GM23248 (cell line): ENCODE measurements around the gene SNX19. TPM values are rescaled to one million over a fixed set of nuclear protein-coding genes. Genes with fewer than 3 reads are reported as not detected.
A peak's percentile ranks its signal among the peaks of the same experiment; 100 is the strongest.

ENCODE experiments used
- DNase-seq: peaks from one replicate; pipeline ENCODE4 v3.0.0-alpha.2; 2015
- H2AFZ ChIP-seq: fragments of 200-600 bp; sonication (generic); 2 replicates; pipeline ENCODE4 v1.6.1; 2016; ENCODE audit warnings: antibody characterized with exemption
- H3F3A ChIP-seq: fragments of 200-600 bp; sonication (generic); 2 replicates; pipeline ENCODE4 v1.6.1; 2016; ENCODE audit warnings: mild to moderate bottlenecking, antibody characterized with exemption, mixed run types; ENCODE audit not compliant: insufficient read depth
- H3K27ac ChIP-seq: fragments of 200-600 bp; sonication (generic); 2 replicates; pipeline ENCODE4 v1.5.1; 2016; ENCODE audit warnings: mild to moderate bottlenecking
- H3K27me3 ChIP-seq: fragments of 200-600 bp; sonication (generic); replicated peaks from 2 replicates; pipeline ENCODE4 v1.6.1; 2016; ENCODE audit warnings: mild to moderate bottlenecking; ENCODE audit not compliant: insufficient read depth
- H3K36me3 ChIP-seq: fragments of 200-600 bp; sonication (generic); 2 replicates; pipeline ENCODE4 v1.6.1; 2016; ENCODE audit warnings: low read depth, mild to moderate bottlenecking
- H3K4me1 ChIP-seq: fragments of 200-600 bp; sonication (generic); 2 replicates; pipeline ENCODE4 v1.6.1; 2016; ENCODE audit warnings: mild to moderate bottlenecking; ENCODE audit not compliant: insufficient read depth
- H3K4me2 ChIP-seq: fragments of 200-600 bp; sonication (generic); one replicate; pipeline ENCODE4 v1.6.1; 2016; ENCODE audit warnings: mild to moderate bottlenecking; ENCODE audit not compliant: unreplicated experiment
- H3K4me3 ChIP-seq: fragments of 200-600 bp; sonication (generic); 2 replicates; pipeline ENCODE4 v1.5.1; 2016; ENCODE audit warnings: mild to moderate bottlenecking
- H3K79me2 ChIP-seq: fragments of 200-600 bp; sonication (generic); 2 replicates; pipeline ENCODE4 v1.6.1; 2016; ENCODE audit warnings: mild to moderate bottlenecking; ENCODE audit not compliant: insufficient read depth
- H3K9ac ChIP-seq: fragments of 200-600 bp; sonication (generic); 2 replicates; pipeline ENCODE4 v1.6.1; 2016; ENCODE audit warnings: mild to moderate bottlenecking
- H3K9me2 ChIP-seq: fragments of 200-600 bp; sonication (generic); 2 replicates; pipeline ENCODE4 v1.6.1; 2016; ENCODE audit warnings: mixed run types, mild to moderate bottlenecking, moderate library complexity; ENCODE audit not compliant: insufficient read depth
- H3K9me3 ChIP-seq: fragments of 200-600 bp; sonication (generic); one replicate; pipeline ENCODE4 v1.6.1; 2017; ENCODE audit warnings: low read depth
- H4K20me1 ChIP-seq: fragments of 200-600 bp; sonication (generic); 2 replicates; pipeline ENCODE4 v1.6.0; 2016; ENCODE audit not compliant: insufficient read depth
- EZH2 ChIP-seq: fragments of 200-600 bp; sonication (generic); IDR thresholded peaks from 2 replicates; pipeline ENCODE4 v1.6.1; 2018; ENCODE audit warnings: antibody characterized with exemption, mild to moderate bottlenecking; ENCODE audit not compliant: insufficient read depth, poor library complexity, severe bottlenecking
- EZH2phosphoT487 ChIP-seq: fragments of 200-600 bp; sonication (generic); IDR thresholded peaks from 2 replicates; pipeline ENCODE4 v1.6.1; 2018; ENCODE audit warnings: antibody characterized with exemption, moderate library complexity, mild to moderate bottlenecking, low read depth; ENCODE audit not compliant: insufficient read depth
- WGBS, 2 experiments: methylation state at CpG; one replicate each; pipeline ENCODE4 v1.1.6; 2015 to 2017; ENCODE audit warnings: low lambda C conversion rate in 2 of 2, low coverage in 1 of 2; ENCODE audit errors: missing lambda C conversion rate in 2 of 2; 5-methylcytosine and 5-hydroxymethylcytosine counted together
- in situ Hi-C: fragments of 300-500 bp; cut with MboI; formaldehyde crosslinking; loops from 2 replicates; pipeline ENCODE4 v1.15.0; 2020
- polyA plus RNA-seq: library from polyadenylated mRNA; unstranded; fragments of >200 nt; fragmentation: Nextera tagmentation; extraction: Ambion mirVana; gene quantifications from 2 replicates; pipeline ENCODE4 v1.2.1, GENCODE V29; 2016
- total RNA-seq: library from RNA; depleted of rRNA; stranded (reverse); fragments of >200 nt; shearing (Covaris generic); gene quantifications from 2 replicates; pipeline ENCODE4 v1.2.3, GENCODE V29; 2014

SNX19 gene
- total and polyA plus RNA-seq, 2 experiments from 2014 or later = 40.3 to 81.9 TPM

DNA sequence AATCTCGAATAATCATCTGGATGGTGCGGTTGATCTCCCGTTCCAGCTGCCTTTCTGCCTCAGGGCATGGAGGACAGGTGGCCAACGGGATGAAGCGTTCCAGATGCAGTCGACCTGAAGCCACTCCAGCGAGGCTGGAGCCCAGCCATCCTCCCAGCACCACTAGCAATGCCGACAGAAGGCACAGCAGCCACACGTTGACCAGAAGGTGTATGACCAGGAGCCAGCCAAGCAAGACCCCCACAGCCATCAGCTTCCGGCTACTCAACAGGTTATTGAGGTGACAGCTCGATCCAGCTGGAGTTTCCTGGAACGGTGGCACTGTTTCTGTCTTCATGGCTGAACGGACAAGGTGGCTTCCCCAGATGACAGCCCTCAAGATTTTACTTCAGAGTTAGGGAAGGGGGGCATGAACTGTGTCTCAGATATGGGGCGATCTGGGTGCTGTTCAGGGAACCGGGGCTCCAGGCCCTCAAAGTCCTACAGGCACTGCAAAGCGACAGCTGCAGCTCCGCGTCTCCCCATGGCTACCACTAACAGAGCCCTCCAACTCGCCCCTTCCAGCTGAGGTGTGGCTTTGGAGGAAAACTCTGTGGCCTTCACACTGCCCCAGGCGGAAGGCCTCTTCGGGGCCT, 559 bp downstream of the SNX19 start:
- WGBS, 2 experiments = 13 to 16% methylated on average over 19 to 21 of the region's 21 CpGs
- H3K27ac ChIP-seq = peak overlapping the region; percentile 69

DNA sequence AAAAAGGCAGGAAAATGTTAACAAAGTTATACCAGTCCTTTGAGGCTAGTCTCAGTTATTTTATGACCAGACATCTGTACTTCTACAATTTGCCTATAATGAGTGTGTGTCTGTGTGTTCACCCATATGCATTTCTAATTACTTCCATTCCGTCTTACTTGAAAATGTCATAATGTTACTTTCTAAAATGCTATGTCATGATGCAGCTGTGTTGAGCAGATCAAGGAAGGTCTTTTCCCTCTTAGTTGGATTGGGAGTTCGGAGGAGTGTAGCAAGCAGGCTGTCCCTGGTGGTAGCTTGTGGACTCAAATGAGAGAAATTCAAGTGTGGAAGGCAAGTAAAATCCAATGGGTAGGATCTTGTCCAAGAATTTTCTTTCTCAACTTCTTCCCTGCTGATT, 3.0 kb downstream of the SNX19 start:
- Histone ChIP-seq H3K4me2 (peak overlapping the region; percentile 19), H2AFZ (no peak overlapping the region), H3K27me3 (no peaks in the 10 kb centered on the region), H3K27ac (no peak overlapping the region), H3F3A (peaks cover 47% of the 10 kb centered on the region), H3K9me2 (no peaks in the 10 kb centered on the region), H3K4me1 (peaks cover 53% of the 10 kb centered on the region), H4K20me1 (no peaks in the 10 kb centered on the region; the same call in 1 of the 2 replicates), H3K9ac (0 out of 2 replicates have a peak overlapping the region, but pooled peaks have one; percentile 2), H3K79me2 (peaks cover 62% of the 10 kb centered on the region), H3K4me3 (no peak overlapping the region), H3K36me3 (peaks cover 24% of the 10 kb centered on the region), H3K9me3 (no peaks in the 10 kb centered on the region)
- DNase-seq = peak; percentile 30
- 57 to 60% methylated on average over 2 of the region's 2 CpGs for WGBS, 2 experiments
- TF ChIP-seq EZH2 = no peak
- TF ChIP-seq EZH2phosphoT487 = no peak
- in situ Hi-C loops = no loop called here

More for the DNA sequence above, 559 bp downstream of the SNX19 start:
- peak overlapping the region; percentile 98 for H3K9ac ChIP-seq
- H3K4me3 ChIP-seq = peak overlapping the region; percentile 85
- H2AFZ ChIP-seq = peak overlapping the region; percentile 92
- no peaks in the 10 kb centered on the region for H3K9me3 ChIP-seq
- no peak for TF ChIP-seq EZH2phosphoT487
- no peak for TF ChIP-seq EZH2
- no peaks in the 10 kb centered on the region for H4K20me1 ChIP-seq
- no peaks in the 10 kb centered on the region for H3K27me3 ChIP-seq
- H3K36me3 ChIP-seq = peaks cover 18% of the 10 kb centered on the region
- H3K4me2 ChIP-seq = peak overlapping the region; percentile 94
- peaks cover 22% of the 10 kb centered on the region for H3F3A ChIP-seq
- in situ Hi-C loops = no loop called here
- H3K79me2 ChIP-seq = peaks cover 55% of the 10 kb centered on the region
- H3K9me2 ChIP-seq = no peaks in the 10 kb centered on the region
- peaks cover 30% of the 10 kb centered on the region for H3K4me1 ChIP-seq
- peak; percentile 26 for DNase-seq

DNA sequence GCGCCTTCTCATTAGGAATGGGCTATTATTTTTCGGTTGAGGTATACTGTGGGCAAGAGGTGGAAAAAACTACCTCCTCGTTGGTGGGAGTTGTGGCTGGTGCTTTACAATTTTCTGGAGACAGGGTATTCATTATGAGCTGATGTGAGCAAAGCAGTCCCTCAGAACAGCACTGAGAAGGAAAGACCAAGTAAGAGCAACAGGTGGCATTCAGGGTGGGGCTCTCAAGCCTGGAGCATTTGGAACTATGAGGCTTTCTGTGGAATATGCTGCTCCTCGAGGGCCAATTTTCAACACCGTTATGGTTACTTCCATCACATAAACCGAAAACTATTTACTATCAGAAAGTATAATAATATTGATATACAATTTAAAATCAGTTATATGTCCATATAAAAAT, 3.7 kb downstream of the SNX19 start:
- TF ChIP-seq EZH2phosphoT487 = no peak
- Histone ChIP-seq H3K27ac (no peak overlapping the region), H3K9me3 (no peaks in the 10 kb centered on the region), H3F3A (peaks cover 50% of the 10 kb centered on the region), H3K9me2 (no peaks in the 10 kb centered on the region), H3K27me3 (no peaks in the 10 kb centered on the region), H3K9ac (no peak overlapping the region), H4K20me1 (no peaks in the 10 kb centered on the region; the same call in 1 of the 2 replicates), H3K79me2 (peaks cover 69% of the 10 kb centered on the region), H3K36me3 (peaks cover 31% of the 10 kb centered on the region), H3K4me2 (no peak overlapping the region), H2AFZ (no peak overlapping the region), H3K4me1 (peaks cover 55% of the 10 kb centered on the region), H3K4me3 (no peak overlapping the region)
- DNase-seq = no peak
- in situ Hi-C loops = no loop called here
- WGBS, 2 experiments = 84 to 89% methylated on average over 6 of the region's 6 CpGs

DNA sequence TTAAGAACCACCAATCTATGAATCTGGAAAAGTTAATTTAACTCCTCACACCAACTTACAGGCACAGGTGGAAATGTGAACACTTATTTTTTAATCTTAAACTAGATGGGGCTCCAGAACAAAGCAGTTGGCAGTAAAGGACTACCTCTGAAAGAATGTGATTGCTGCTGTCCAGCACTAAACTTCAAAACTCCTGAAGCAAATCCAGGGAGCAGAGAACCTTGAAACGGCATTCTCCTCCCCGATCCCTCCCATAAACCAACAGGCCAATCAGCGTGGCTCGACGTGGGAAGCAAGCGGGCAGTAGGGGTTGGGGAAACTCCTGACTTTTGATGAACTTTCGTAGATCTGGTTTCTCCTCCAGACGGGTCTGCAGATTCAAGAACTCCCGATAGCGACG, 5.0 kb downstream of the SNX19 start:
- WGBS, 2 experiments = 87% methylated on average over 11 of the region's 11 CpGs
- H3K36me3 ChIP-seq = peaks cover 42% of the 10 kb centered on the region
- in situ Hi-C loops = no loop called here

More for the DNA sequence above, 5.0 kb downstream of the SNX19 start:
- no peak for TF ChIP-seq EZH2
- no peak overlapping the region for H3K4me3 ChIP-seq
- H3K9me2 ChIP-seq = no peaks in the 10 kb centered on the region
- peaks cover 50% of the 10 kb centered on the region for H3F3A ChIP-seq
- H3K9ac ChIP-seq = no peak overlapping the region
- H3K27me3 ChIP-seq = no peaks in the 10 kb centered on the region
- no peak overlapping the region for H2AFZ ChIP-seq
- H3K4me1 ChIP-seq = peaks cover 49% of the 10 kb centered on the region
- H3K9me3 ChIP-seq = no peaks in the 10 kb centered on the region
- H3K4me2 ChIP-seq = no peak overlapping the region
- no peaks in the 10 kb centered on the region; the same call in 1 of the 2 replicates for H4K20me1 ChIP-seq
- H3K27ac ChIP-seq = no peak overlapping the region
- H3K79me2 ChIP-seq = peaks cover 82% of the 10 kb centered on the region
- DNase-seq = no peak
